Adrenal gland (tissue), 5 donors: ENCODE results near the gene ASB18.

Experiments used
- POLR2A ChIP-seq, 2 donors: fragments of 450-650 bp; IDR thresholded peaks; one replicate each; pipeline ENCODE4 v1.6.1; 2017; ENCODE audit warnings: antibody characterized with exemption in 2 of 2, mild to moderate bottlenecking in 2 of 2, moderate library complexity in 1 of 2
- TF ChIP-seq, protein P1 (sequence below), 6 experiments: fragments of 450-650 bp in 4 of 6; fragments of 200-600 bp in 2 of 6; sonication (generic) in 1 of 6; IDR thresholded peaks; 1 replicate in 5 of 6; 2 replicates in 1 of 6; pipeline versions ENCODE4 v1.5.1 to v1.8.0; 2016 to 2021; ENCODE audit warnings: antibody characterized with exemption in 6 of 6, mild to moderate bottlenecking in 2 of 6, moderate library complexity in 1 of 6
- donor health status: DM: no; HTN: no; CAD: no.

DNA sequence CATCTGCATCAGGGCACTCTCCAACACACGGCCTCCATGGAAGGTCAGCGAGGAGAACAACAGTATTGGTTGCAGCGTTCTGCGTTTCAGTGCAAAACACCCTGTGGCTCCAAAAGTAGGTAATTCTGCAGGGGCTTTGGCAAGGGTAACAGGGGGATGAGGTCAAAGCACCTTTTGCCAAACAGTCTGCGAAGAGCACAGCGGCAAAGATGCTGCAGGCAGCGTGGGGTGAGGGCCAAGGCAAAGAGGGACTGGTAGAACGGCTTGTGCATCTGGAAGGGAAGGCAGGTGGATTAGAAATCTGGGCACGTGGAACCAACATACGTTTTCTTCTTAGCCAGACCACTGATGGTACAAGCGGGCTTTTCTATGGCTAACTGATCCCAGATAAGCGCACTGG, 69.4 kb downstream of the ASB18 start:
- TF ChIP-seq, protein P1, sequence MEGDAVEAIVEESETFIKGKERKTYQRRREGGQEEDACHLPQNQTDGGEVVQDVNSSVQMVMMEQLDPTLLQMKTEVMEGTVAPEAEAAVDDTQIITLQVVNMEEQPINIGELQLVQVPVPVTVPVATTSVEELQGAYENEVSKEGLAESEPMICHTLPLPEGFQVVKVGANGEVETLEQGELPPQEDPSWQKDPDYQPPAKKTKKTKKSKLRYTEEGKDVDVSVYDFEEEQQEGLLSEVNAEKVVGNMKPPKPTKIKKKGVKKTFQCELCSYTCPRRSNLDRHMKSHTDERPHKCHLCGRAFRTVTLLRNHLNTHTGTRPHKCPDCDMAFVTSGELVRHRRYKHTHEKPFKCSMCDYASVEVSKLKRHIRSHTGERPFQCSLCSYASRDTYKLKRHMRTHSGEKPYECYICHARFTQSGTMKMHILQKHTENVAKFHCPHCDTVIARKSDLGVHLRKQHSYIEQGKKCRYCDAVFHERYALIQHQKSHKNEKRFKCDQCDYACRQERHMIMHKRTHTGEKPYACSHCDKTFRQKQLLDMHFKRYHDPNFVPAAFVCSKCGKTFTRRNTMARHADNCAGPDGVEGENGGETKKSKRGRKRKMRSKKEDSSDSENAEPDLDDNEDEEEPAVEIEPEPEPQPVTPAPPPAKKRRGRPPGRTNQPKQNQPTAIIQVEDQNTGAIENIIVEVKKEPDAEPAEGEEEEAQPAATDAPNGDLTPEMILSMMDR (IDR thresholded peaks at IDR 0.05), result no peak
- TF ChIP-seq POLR2A (IDR thresholded peaks at IDR 0.05), result no peak
